SK-N-SH treated with all-trans-retinoic acid at 6 μM for 48 hours (cell line): Measurements from ENCODE around the gene MSANTD3.

Experiments used
- ATAC-seq: fragments of 200-7000 bp; cut with Tn5 transposase; 3 replicates; pipeline ENCODE4 v1.9.1; 2020; ENCODE audit warnings: mild to moderate bottlenecking, moderate library complexity
- ARNTL ChIP-seq: fragments of 450-650 bp; formaldehyde crosslinking; IDR thresholded peaks from 2 replicates; pipeline ENCODE4 v1.5.0; 2020; ENCODE audit warnings: low read depth, mild to moderate bottlenecking, moderate library complexity, borderline replicate concordance
- BACH2 ChIP-seq: fragments of 250-450 bp; sonication (Bioruptor Pico); IDR thresholded peaks from 2 replicates; pipeline ENCODE4 v1.9.0; 2021; ENCODE audit warnings: mild to moderate bottlenecking, borderline replicate concordance
- CSDC2 ChIP-seq: fragments of 250-450 bp; sonication (Bioruptor Pico); IDR thresholded peaks from 2 replicates; pipeline ENCODE4 v1.5.0; 2020; ENCODE audit warnings: mild to moderate bottlenecking, moderate library complexity
- GLIS3 ChIP-seq: fragments of 250-450 bp; sonication (Bioruptor Pico); IDR thresholded peaks from 2 replicates; pipeline ENCODE4 v1.5.0; 2020; ENCODE audit warnings: mild to moderate bottlenecking, moderate library complexity
- ISL1 ChIP-seq: fragments of 250-450 bp; sonication (Bioruptor Pico); IDR thresholded peaks from 2 replicates; pipeline ENCODE4 v2.1.2; 2022; ENCODE audit warnings: mild to moderate bottlenecking, moderate library complexity
- PPARA ChIP-seq: fragments of 250-450 bp; sonication (Bioruptor Pico); IDR thresholded peaks from 2 replicates; pipeline ENCODE4 v1.5.0; 2020; ENCODE audit warnings: mild to moderate bottlenecking, borderline replicate concordance
- RARB ChIP-seq: fragments of 250-450 bp; sonication (Bioruptor Pico); IDR thresholded peaks from 2 replicates; pipeline ENCODE4 v1.8.0; 2021; ENCODE audit warnings: mild to moderate bottlenecking, moderate library complexity
- SNAI2 ChIP-seq: fragments of 250-450 bp; sonication (Bioruptor Pico); IDR thresholded peaks from 2 replicates; pipeline ENCODE4 v1.5.0; 2020; ENCODE audit warnings: mild to moderate bottlenecking, moderate library complexity
- TCF4 ChIP-seq: fragments of 250-450 bp; sonication (Bioruptor Pico); IDR thresholded peaks from 2 replicates; pipeline ENCODE4 v1.8.0; 2021; ENCODE audit warnings: mild to moderate bottlenecking, moderate library complexity, borderline replicate concordance
- TOX ChIP-seq: fragments of 250-450 bp; sonication (Bioruptor Pico); IDR thresholded peaks from 2 replicates; pipeline ENCODE4 v1.8.0; 2021; ENCODE audit warnings: mild to moderate bottlenecking, moderate library complexity, borderline replicate concordance
- TSHZ2 ChIP-seq: fragments of 250-450 bp; sonication (Bioruptor Pico); IDR thresholded peaks from 2 replicates; pipeline ENCODE4 v1.5.0; 2020; ENCODE audit warnings: mild to moderate bottlenecking, moderate library complexity
- ZFP3 ChIP-seq: fragments of 250-450 bp; sonication (Bioruptor Pico); IDR thresholded peaks from 2 replicates; pipeline ENCODE4 v1.5.0; 2020; ENCODE audit warnings: mild to moderate bottlenecking, moderate library complexity
- ZFP30 ChIP-seq: fragments of 450-650 bp; formaldehyde crosslinking; IDR thresholded peaks from 2 replicates; pipeline ENCODE4 v1.5.0; 2022; ENCODE audit warnings: mild to moderate bottlenecking, moderate library complexity
- ZNF565 ChIP-seq: fragments of 450-650 bp; formaldehyde crosslinking; conservative IDR thresholded peaks from 2 replicates; pipeline ENCODE4 v1.5.0; 2020; ENCODE audit warnings: low read depth, mild to moderate bottlenecking, moderate library complexity
- ZNF70 ChIP-seq: fragments of 450-650 bp; formaldehyde crosslinking; IDR thresholded peaks from 2 replicates; pipeline ENCODE4 v1.5.0; 2020; ENCODE audit warnings: mild to moderate bottlenecking, moderate library complexity
- ZNF8 ChIP-seq: fragments of 450-650 bp; formaldehyde crosslinking; IDR thresholded peaks from 2 replicates; pipeline ENCODE4 v1.5.0; 2020; ENCODE audit warnings: mild to moderate bottlenecking, moderate library complexity
- TF ChIP-seq, protein P1 (sequence below): fragments of 250-450 bp; sonication (Bioruptor Pico); IDR thresholded peaks from 2 replicates; pipeline ENCODE4 v1.5.1; 2020; ENCODE audit warnings: low read depth, mild to moderate bottlenecking, moderate library complexity
- TF ChIP-seq, protein P2 (sequence below): fragments of 250-450 bp; sonication (Bioruptor Pico); IDR thresholded peaks from 2 replicates; pipeline ENCODE4 v1.8.0; 2020; ENCODE audit warnings: mild to moderate bottlenecking, moderate library complexity, borderline replicate concordance
- TF ChIP-seq, protein P3 (sequence below): fragments of 250-450 bp; sonication (Bioruptor Pico); IDR thresholded peaks from 2 replicates; pipeline ENCODE4 v1.8.0; 2021; ENCODE audit warnings: low read depth, mild to moderate bottlenecking, moderate library complexity, borderline replicate concordance

The MSANTD3 gene

GRCh38 chr9:100452894-100453293, 26.0 kb downstream of the MSANTD3 start:
- ATAC-seq, result no peak
- TF ChIP-seq ZNF70 (CRISPR knock-in tag) (no peak), ZNF8 (CRISPR knock-in tag) (no peak), TOX (no peak), PPARA (CRISPR knock-in tag) (no peak), RARB (CRISPR knock-in tag) (no peak), BACH2 (no peak), SNAI2 (CRISPR knock-in tag) (no peak), ZFP3 (CRISPR knock-in tag) (no peak), ISL1 (no peak), ZFP30 (CRISPR knock-in tag) (no peak), CSDC2 (CRISPR knock-in tag) (no peak), TCF4 (no peak), GLIS3 (CRISPR knock-in tag) (no peak), TSHZ2 (CRISPR knock-in tag) (no peak), ZNF565 (CRISPR knock-in tag) (no peak)
- TF ChIP-seq, protein P1, sequence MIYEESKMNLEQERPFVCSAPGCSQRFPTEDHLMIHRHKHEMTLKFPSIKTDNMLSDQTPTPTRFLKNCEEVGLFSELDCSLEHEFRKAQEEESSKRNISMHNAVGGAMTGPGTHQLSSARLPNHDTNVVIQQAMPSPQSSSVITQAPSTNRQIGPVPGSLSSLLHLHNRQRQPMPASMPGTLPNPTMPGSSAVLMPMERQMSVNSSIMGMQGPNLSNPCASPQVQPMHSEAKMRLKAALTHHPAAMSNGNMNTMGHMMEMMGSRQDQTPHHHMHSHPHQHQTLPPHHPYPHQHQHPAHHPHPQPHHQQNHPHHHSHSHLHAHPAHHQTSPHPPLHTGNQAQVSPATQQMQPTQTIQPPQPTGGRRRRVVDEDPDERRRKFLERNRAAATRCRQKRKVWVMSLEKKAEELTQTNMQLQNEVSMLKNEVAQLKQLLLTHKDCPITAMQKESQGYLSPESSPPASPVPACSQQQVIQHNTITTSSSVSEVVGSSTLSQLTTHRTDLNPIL, result no peak
- TF ChIP-seq, protein P2, sequence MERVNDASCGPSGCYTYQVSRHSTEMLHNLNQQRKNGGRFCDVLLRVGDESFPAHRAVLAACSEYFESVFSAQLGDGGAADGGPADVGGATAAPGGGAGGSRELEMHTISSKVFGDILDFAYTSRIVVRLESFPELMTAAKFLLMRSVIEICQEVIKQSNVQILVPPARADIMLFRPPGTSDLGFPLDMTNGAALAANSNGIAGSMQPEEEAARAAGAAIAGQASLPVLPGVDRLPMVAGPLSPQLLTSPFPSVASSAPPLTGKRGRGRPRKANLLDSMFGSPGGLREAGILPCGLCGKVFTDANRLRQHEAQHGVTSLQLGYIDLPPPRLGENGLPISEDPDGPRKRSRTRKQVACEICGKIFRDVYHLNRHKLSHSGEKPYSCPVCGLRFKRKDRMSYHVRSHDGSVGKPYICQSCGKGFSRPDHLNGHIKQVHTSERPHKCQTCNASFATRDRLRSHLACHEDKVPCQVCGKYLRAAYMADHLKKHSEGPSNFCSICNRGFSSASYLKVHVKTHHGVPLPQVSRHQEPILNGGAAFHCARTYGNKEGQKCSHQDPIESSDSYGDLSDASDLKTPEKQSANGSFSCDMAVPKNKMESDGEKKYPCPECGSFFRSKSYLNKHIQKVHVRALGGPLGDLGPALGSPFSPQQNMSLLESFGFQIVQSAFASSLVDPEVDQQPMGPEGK (CRISPR knock-in tag), result no peak

DNA sequence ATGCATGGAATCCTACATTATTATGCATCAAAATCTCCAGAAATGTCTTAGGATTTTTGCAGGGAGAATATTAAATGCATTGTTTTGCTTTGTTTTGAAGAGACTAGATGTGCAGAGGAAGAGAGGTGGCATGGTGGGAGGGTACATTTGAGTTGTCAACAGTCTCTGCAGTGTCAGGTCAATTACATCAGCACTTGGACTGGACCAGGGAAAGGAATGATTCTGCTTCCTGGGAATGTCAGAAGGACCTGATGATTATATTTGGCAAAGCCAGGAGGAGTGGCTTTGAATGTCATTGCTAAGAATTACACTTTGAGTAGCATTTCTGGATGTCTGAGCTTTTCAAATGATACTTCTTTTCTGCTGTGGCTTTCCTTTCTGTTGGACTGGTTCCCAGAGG, 28.5 kb downstream of the MSANTD3 start:
- ATAC-seq, result no peak
- TF ChIP-seq ZFP3 (CRISPR knock-in tag) (no peak), BACH2 (no peak), RARB (CRISPR knock-in tag) (no peak), ZFP30 (CRISPR knock-in tag) (no peak), SNAI2 (CRISPR knock-in tag) (no peak), ZNF8 (CRISPR knock-in tag) (no peak), GLIS3 (CRISPR knock-in tag) (no peak)
- TF ChIP-seq, protein P3, sequence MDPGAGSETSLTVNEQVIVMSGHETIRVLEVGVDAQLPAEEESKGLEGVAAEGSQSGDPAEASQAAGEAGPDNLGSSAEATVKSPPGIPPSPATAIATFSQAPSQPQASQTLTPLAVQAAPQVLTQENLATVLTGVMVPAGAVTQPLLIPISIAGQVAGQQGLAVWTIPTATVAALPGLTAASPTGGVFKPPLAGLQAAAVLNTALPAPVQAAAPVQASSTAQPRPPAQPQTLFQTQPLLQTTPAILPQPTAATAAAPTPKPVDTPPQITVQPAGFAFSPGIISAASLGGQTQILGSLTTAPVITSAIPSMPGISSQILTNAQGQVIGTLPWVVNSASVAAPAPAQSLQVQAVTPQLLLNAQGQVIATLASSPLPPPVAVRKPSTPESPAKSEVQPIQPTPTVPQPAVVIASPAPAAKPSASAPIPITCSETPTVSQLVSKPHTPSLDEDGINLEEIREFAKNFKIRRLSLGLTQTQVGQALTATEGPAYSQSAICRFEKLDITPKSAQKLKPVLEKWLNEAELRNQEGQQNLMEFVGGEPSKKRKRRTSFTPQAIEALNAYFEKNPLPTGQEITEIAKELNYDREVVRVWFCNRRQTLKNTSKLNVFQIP (CRISPR knock-in tag), result no peak
- TF ChIP-seq, protein P2 (CRISPR knock-in tag), result no peak

DNA sequence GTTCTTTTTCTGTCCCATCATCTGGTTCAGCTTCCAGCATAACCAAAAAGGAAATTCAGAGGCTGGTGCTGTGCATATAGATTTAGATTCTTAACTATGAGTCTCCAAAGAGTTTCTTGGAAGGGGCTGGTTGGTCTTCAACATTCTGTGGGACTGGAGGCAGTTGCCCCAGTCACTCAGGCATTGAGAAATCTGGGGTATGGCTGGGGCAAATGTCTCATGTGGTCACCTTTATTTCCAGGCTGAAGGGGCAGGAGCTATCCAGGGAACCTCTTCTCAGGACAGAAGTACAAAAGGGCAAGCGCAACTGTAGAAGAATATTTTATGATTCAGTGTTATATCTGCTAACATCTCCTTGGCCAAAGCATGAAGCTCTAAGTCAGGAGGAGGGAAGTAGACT, 30.6 kb downstream of the MSANTD3 start:
- ATAC-seq, result no peak
- TF ChIP-seq ZNF70 (CRISPR knock-in tag) (no peak), TSHZ2 (CRISPR knock-in tag) (no peak), BACH2 (no peak), ARNTL (CRISPR knock-in tag) (no peak), ZFP30 (CRISPR knock-in tag) (no peak), TOX (no peak)
- TF ChIP-seq, protein P2 (CRISPR knock-in tag), result no peak
